Endothelial cell of umbilical vein (primary cell): Measurements from ENCODE around the gene RPP40.

Source experiments
- CTCF ChIP-seq, 2 donors: IDR thresholded peaks; 1 replicate in 1 of 2; 2 replicates in 1 of 2; pipeline ENCODE4 v1.5.1; 2011; ENCODE audit warnings: low read length in 2 of 2, mild to moderate bottlenecking in 2 of 2, moderate library complexity in 2 of 2, control low read depth in 1 of 2, inconsistent platforms in 1 of 2, low read depth in 1 of 2; ENCODE audit not compliant: insufficient read depth in 1 of 2; ENCODE audit errors: extremely low read depth in 1 of 2
- EZH2 ChIP-seq: IDR thresholded peaks from 2 replicates; pipeline ENCODE4 v1.6.1; 2012; ENCODE audit warnings: borderline replicate concordance, low read depth, mild to moderate bottlenecking, moderate library complexity, low read length, inconsistent platforms; ENCODE audit not compliant: severe bottlenecking
- MAX ChIP-seq: IDR thresholded peaks from 2 replicates; pipeline ENCODE4 v1.6.1; 2011; ENCODE audit not compliant: insufficient read depth, insufficient read length
- MYC ChIP-seq: IDR thresholded peaks from one replicate; pipeline ENCODE4 v1.6.1; 2011; ENCODE audit warnings: mild to moderate bottlenecking, low read depth, low read length
- POLR2A ChIP-seq: IDR thresholded peaks from 2 replicates; pipeline ENCODE4 v1.6.1; 2012; ENCODE audit warnings: low read depth, mild to moderate bottlenecking, control low read depth, low read length
- POLR2AphosphoS5 ChIP-seq: IDR thresholded peaks from 2 replicates; pipeline ENCODE4 v1.6.1; 2012; ENCODE audit warnings: low read depth, mild to moderate bottlenecking, control low read depth, low read length, moderate library complexity; ENCODE audit not compliant: insufficient read depth

- no peak for TF ChIP-seq EZH2
- TF ChIP-seq CTCF (IDR thresholded peaks at IDR 0.05; ENCODE audit: extremely low read depth in 1 of 2, insufficient read depth in 1 of 2, low read depth in 1 of 2, low read length in 2 of 2), result no peak
- no peak for TF ChIP-seq POLR2A
- TF ChIP-seq POLR2AphosphoS5, result no peak
- TF ChIP-seq MAX, result no peak
- no peak for TF ChIP-seq MYC
Measured at GRCh38 chr6:4970739-4971395, 33.0 kb downstream of the RPP40 start.
